BLaER1 (cell line): Measurements from ENCODE around the gene ACACB.

ENCODE experiments used
- H3K27ac ChIP-seq: shearing (Covaris generic); formaldehyde crosslinking; 2 replicates; pipeline ENCODE4 v1.8.1; 2022
- H3K27me3 ChIP-seq: shearing (Covaris generic); formaldehyde crosslinking; 2 replicates; pipeline ENCODE4 v1.8.1; 2022
- H3K36me3 ChIP-seq: shearing (Covaris generic); formaldehyde crosslinking; 2 replicates; pipeline ENCODE4 v1.8.1; 2022
- H3K4me1 ChIP-seq: shearing (Covaris generic); formaldehyde crosslinking; 2 replicates; pipeline ENCODE4 v1.8.1; 2022
- H3K4me2 ChIP-seq: shearing (Covaris generic); formaldehyde crosslinking; 2 replicates; pipeline ENCODE4 v1.8.1; 2022
- H3K4me3 ChIP-seq: shearing (Covaris generic); formaldehyde crosslinking; 2 replicates; pipeline ENCODE4 v1.8.1; 2022
- H3K9ac ChIP-seq: shearing (Covaris generic); formaldehyde crosslinking; 2 replicates; pipeline ENCODE4 v1.8.1; 2022
- H3K9me3 ChIP-seq: shearing (Covaris generic); formaldehyde crosslinking; 2 replicates; pipeline ENCODE4 v1.8.1; 2022
- H4K20me1 ChIP-seq: shearing (Covaris generic); formaldehyde crosslinking; 2 replicates; pipeline ENCODE4 v1.8.1; 2022
- Cebpa-rat ChIP-seq: shearing (Covaris generic); IDR thresholded peaks from 2 replicates; pipeline ENCODE4 v1.8.1; 2022

Gene ACACB

DNA sequence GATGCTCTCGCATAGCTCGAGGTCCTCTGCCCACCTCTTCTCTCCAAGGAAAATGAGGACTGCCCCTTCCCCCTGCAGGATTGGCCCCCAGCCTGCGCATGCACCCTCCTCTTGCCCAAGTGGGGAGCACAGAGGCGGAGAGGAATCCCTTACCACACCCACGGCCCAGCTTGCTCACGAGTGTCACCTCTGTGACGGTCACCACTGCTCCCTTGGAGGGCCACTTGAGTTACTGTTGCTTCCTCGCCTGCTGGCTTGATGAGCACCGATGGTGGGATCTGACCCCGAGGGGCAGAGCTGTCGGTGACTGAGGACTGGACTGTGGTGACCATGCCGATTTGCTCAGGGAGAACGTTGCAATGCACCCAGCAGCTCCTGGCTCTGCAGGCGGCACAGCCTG, 151.0 kb downstream of the ACACB start:
- H3K27ac ChIP-seq = no peak overlapping the region
- H3K4me3 ChIP-seq = no peak overlapping the region
- no peak overlapping the region for H3K4me2 ChIP-seq
- H3K9me3 ChIP-seq = no peaks in the 10 kb centered on the region
- no peaks in the 10 kb centered on the region for H3K27me3 ChIP-seq
- TF ChIP-seq Cebpa-rat = no peak
- H3K36me3 ChIP-seq = no peaks in the 10 kb centered on the region; the same call in 1 of the 2 replicates
- no peaks in the 10 kb centered on the region for H3K4me1 ChIP-seq
- no peaks in the 10 kb centered on the region for H4K20me1 ChIP-seq
- H3K9ac ChIP-seq = no peak overlapping the region

DNA sequence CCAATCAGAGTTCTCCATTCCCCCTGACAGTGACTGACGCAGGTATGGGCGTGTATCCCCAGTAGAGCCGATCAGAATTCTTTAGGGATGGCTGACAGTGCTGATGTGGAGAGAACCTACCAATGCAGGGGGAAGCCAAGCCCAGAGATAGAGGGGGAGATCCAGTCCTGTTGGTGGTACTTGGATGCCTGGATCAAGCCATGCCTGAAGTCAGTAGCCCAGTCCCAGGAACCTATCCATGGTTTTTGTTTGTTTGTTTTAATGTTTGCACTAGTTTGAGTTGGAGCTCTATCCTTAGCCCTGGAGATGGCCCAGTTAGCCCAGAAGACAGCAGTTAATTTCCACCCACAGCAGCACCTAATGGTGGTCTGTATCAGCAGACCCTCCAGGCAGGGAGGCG, 152.5 kb downstream of the ACACB start:
- Histone ChIP-seq H3K4me1 (no peaks in the 10 kb centered on the region), H3K4me3 (no peak overlapping the region), H3K36me3 (no peaks in the 10 kb centered on the region; the same call in 1 of the 2 replicates), H3K4me2 (no peak overlapping the region), H4K20me1 (no peaks in the 10 kb centered on the region), H3K27me3 (no peaks in the 10 kb centered on the region), H3K9me3 (no peaks in the 10 kb centered on the region), H3K9ac (no peak overlapping the region), H3K27ac (no peak overlapping the region)
- TF ChIP-seq Cebpa-rat = no peak

DNA sequence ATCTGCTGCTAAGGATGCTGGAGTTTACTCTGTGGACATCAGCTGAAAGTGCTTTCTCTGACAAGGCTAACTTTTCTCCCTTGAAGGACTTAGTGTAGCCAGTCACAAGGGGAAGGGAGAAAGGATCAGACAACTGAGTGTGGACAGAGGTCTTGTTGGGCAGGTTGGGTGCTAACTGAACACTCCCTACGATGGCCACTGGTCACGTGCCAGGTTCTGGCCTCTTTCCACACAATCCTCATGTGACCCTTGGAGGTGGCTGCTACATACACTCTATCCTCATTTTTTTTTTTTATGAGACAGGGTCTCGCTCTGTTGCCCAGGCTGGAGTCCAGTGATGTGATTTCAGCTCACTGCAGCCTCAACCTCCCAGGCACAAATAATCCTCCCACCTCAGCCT, 153.0 kb downstream of the ACACB start:
- H4K20me1 ChIP-seq = no peaks in the 10 kb centered on the region
- H3K27me3 ChIP-seq = no peaks in the 10 kb centered on the region
- TF ChIP-seq Cebpa-rat = no peak
- H3K4me3 ChIP-seq = no peak overlapping the region
- no peaks in the 10 kb centered on the region; the same call in 1 of the 2 replicates for H3K36me3 ChIP-seq
- no peak overlapping the region for H3K9ac ChIP-seq
- no peaks in the 10 kb centered on the region for H3K4me1 ChIP-seq
- no peaks in the 10 kb centered on the region for H3K9me3 ChIP-seq
- no peak overlapping the region for H3K27ac ChIP-seq
- no peak overlapping the region for H3K4me2 ChIP-seq

DNA sequence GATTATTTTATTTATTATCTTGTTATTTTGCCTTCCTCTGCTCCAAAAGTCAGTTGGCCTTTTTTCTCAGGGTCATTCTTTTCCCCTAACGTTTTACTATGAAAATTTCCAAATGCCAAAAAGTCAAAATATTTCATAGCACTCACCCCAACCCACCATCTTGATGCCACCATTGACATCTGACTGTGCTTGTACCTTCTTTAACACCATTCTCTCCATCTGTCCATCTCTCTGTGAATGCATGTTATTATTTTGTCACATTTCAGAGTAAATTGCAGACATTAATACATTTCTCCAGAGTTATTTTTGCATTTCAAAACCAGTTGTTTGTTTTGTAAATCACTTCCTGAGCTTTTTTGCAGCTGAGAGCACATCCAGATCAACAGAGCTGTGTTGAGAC, 154.1 kb downstream of the ACACB start:
- Histone ChIP-seq H3K4me2 (no peak overlapping the region), H3K9ac (no peak overlapping the region), H3K27me3 (no peaks in the 10 kb centered on the region), H3K4me1 (no peaks in the 10 kb centered on the region), H3K4me3 (no peak overlapping the region), H4K20me1 (no peaks in the 10 kb centered on the region), H3K9me3 (no peaks in the 10 kb centered on the region), H3K36me3 (no peaks in the 10 kb centered on the region; the same call in 1 of the 2 replicates), H3K27ac (no peak overlapping the region)
- TF ChIP-seq Cebpa-rat = no peak

DNA sequence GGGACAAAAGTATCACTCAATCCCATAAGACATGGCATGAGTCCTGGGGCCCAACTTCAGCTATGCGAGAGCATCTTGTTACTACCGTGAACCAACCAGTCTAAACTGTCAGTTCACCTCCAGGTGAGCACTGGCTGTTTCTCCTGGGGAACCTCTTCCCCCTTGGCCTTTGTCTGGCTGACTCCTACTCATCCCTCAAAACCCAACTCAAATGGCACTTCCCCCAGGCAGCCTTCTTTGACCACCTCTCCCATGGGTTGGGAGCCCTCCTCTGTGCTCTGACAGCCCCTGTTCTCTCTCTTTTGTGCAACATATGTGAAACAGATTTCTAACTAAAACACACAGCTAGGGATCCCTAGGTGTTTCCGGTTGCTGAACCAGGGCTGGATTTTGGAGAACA, 155.0 kb downstream of the ACACB start:
- Histone ChIP-seq H3K4me3 (no peak overlapping the region), H4K20me1 (no peaks in the 10 kb centered on the region), H3K36me3 (no peaks in the 10 kb centered on the region), H3K27ac (no peak overlapping the region), H3K27me3 (no peaks in the 10 kb centered on the region), H3K4me2 (no peak overlapping the region), H3K9ac (no peak overlapping the region), H3K4me1 (peaks cover 2% of the 10 kb centered on the region), H3K9me3 (no peaks in the 10 kb centered on the region)
- no peak for TF ChIP-seq Cebpa-rat

DNA sequence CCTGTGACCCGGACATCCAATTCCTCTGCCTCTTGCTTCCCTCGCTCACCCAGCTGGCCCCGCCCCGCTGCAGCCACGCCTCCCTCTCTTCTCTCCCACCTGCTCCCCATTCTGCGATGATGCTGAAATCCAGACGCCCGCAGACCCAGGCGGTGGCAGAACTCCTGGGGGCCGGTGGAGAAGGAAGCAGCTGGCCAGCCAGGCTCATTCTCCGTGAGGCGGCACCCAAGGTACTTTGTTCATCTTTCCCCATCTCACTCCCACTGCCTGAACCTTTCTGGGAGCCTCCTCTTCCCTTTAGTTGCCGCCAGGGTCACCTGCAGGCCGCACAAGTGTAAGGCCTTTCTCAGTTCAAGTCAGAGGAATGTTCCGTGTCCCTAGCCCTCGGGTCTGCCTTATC, 157.0 kb downstream of the ACACB start:
- Histone ChIP-seq H3K4me3 (no peak overlapping the region), H4K20me1 (no peaks in the 10 kb centered on the region)

DNA sequence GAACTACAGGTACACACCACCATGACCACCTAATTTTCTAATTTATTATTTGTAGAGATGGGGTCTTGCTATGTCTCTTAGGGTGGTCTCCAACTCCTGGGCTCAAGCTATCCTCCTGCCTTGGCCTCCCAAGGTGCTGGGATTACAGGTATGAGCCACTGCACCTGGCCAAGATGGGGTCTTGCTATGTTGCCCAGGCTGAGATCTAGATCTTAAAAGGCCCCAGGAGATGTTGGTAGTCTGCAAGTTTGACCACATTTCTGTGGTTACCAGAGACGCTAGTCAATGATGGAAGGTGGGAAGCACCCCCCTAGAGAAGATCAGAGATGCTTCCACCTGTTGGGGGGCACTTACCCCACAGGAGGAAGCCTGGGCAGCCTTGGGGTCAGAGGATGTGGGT, 158.0 kb downstream of the ACACB start:
- no peak for TF ChIP-seq Cebpa-rat
- Histone ChIP-seq H3K9ac (no peak overlapping the region), H3K4me1 (peaks cover 10% of the 10 kb centered on the region), H3K9me3 (no peaks in the 10 kb centered on the region), H3K27ac (no peak overlapping the region), H3K4me3 (no peak overlapping the region), H3K36me3 (no peaks in the 10 kb centered on the region), H4K20me1 (no peaks in the 10 kb centered on the region), H3K4me2 (no peak overlapping the region), H3K27me3 (no peaks in the 10 kb centered on the region)

More for the DNA sequence above, 157.0 kb downstream of the ACACB start:
- no peaks in the 10 kb centered on the region for H3K27me3 ChIP-seq
- H3K4me1 ChIP-seq = peaks cover 10% of the 10 kb centered on the region
- H3K27ac ChIP-seq = no peak overlapping the region
- no peak overlapping the region for H3K4me2 ChIP-seq
- H3K36me3 ChIP-seq = no peaks in the 10 kb centered on the region
- H3K9ac ChIP-seq = no peak overlapping the region
- TF ChIP-seq Cebpa-rat = no peak
- no peaks in the 10 kb centered on the region for H3K9me3 ChIP-seq

DNA sequence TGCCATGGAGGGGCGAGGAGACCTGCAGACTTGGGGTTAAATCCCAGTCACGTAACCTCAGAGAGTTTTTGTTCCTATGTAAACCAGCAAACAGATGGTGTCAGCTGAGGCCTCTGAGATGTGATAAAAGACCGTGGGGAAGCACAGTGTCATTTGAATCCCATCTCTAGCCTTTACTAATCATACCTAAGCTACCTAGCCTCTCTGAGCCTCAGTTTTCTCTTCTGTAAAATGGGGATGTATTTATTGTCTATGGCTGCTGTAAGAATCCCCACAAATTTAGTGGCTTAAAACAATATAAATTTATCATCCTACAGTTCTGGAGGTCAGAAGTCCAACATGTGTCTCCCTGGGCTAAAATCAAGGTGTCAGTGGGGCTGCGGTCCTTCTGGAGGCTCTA, 158.8 kb downstream of the ACACB start:
- H3K9ac ChIP-seq = no peak overlapping the region
- no peaks in the 10 kb centered on the region for H3K9me3 ChIP-seq
- H3K4me1 ChIP-seq = peaks cover 10% of the 10 kb centered on the region
- TF ChIP-seq Cebpa-rat = no peak
- H4K20me1 ChIP-seq = no peaks in the 10 kb centered on the region
- H3K36me3 ChIP-seq = no peaks in the 10 kb centered on the region
- H3K4me3 ChIP-seq = no peak overlapping the region
- H3K27ac ChIP-seq = no peak overlapping the region
- no peak overlapping the region for H3K4me2 ChIP-seq
- no peaks in the 10 kb centered on the region for H3K27me3 ChIP-seq

DNA sequence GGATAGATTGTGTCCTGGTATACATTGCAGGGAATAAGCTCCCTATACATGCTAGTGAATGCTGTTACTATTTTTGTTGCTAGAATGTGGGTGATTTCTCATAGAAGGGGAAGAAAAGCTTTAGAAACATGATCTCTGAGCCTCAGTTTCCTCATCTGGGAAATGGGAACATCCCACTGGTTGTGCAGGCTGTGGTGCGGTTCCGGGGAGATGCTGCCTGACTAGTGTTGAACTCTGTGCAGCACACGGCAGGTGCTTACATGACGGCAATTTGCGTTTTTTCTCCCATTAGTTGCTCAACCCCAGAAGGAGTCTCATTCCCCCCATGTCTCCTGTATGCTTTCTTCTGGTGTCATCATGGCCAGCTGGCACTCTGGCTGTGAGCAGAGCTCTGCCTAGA, 159.8 kb downstream of the ACACB start:
- peak overlapping the region; percentile 45; the same call in 1 of the 2 replicates for H3K4me2 ChIP-seq
- H3K36me3 ChIP-seq = no peaks in the 10 kb centered on the region
- no peaks in the 10 kb centered on the region for H3K27me3 ChIP-seq
- no peak overlapping the region for H3K27ac ChIP-seq
- H3K9ac ChIP-seq = no peak overlapping the region
- no peak for TF ChIP-seq Cebpa-rat
- H3K4me3 ChIP-seq = no peak overlapping the region
- H4K20me1 ChIP-seq = no peaks in the 10 kb centered on the region
- H3K4me1 ChIP-seq = peaks cover 10% of the 10 kb centered on the region
- no peaks in the 10 kb centered on the region for H3K9me3 ChIP-seq

DNA sequence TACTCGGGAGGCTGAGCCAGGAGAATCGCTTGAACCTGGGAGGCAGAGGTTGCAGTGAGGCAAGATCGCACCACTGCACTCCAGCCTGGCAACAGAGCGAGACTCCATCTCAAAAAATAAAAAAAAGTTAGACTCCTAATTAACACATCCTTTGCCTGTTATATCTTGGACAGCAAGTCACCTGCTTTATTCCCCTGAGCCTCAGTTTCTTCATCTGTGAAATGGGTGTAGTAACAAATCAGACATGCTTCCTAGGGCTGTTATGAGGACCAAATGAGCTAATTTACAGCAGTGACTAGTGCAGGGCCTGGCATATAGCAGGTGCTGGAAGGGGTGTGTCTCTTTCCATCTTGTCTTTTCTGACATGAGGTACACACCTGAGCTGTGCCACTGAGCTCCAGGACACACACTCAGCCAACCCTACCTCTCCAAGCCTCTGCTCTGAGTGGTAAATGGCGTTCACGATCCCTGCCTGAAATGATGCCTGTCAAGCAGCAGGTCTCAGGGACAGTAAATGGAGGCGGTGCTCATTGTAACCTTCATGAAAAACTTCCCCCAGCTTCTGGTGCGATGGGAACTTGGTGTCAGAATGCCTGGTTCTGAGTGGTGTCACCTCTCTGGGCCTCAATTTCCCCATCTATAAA, 161.0 kb downstream of the ACACB start:
- Histone ChIP-seq H3K4me3 (no peak overlapping the region), H3K4me2 (peak overlapping the region; percentile 45), H3K9ac (no peak overlapping the region), H3K27me3 (no peaks in the 10 kb centered on the region), H3K27ac (no peak overlapping the region), H4K20me1 (no peaks in the 10 kb centered on the region), H3K4me1 (peaks cover 10% of the 10 kb centered on the region), H3K36me3 (no peaks in the 10 kb centered on the region), H3K9me3 (no peaks in the 10 kb centered on the region)
- no peak for TF ChIP-seq Cebpa-rat
